GM13976 (cell line): ENCODE data around the gene ALDH1L1.

Experiments used
- DNase-seq: peaks from one replicate; pipeline ENCODE4 v3.0.0; 2012; ENCODE audit warnings: low spot score
- in situ Hi-C: fragments of 300-500 bp; cut with MboI; formaldehyde crosslinking; loops from one replicate; pipeline ENCODE4 v1.12.0; 2022; ENCODE audit warnings: low sequenced_read_pairs, mixed read lengths, inconsistent platforms; ENCODE audit not compliant: unreplicated experiment
- TF ChIP-seq, protein P1 (sequence below): IDR thresholded peaks from 2 replicates; pipeline ENCODE4 v1.5.1; 2012; ENCODE audit warnings: borderline replicate concordance, mild to moderate bottlenecking; ENCODE audit not compliant: insufficient read depth; ENCODE audit errors: extremely low read depth, missing control alignments, control extremely low read depth

The ALDH1L1 gene

DNA sequence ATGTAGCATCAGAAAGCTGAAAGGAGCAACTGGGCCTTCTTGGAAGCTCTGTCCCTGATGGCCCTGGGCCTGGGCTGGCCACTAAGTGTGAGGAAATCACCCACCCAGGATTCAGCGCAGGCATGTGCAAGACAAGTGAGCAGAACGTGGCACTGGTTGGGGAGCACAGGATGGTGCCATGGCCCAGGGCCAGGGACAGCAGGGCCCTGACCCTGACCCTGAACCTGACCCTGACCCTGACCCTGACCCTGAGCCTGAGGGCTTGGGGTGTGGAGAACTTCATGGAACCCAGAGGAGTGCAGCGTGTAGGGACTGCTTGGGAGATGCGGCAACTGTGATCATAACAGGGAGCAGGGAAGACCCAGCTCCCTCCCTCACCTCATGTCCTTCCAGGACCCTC lies 5.9 kb upstream of the ALDH1L1 start:
- no peak for DNase-seq
- TF ChIP-seq, protein P1, sequence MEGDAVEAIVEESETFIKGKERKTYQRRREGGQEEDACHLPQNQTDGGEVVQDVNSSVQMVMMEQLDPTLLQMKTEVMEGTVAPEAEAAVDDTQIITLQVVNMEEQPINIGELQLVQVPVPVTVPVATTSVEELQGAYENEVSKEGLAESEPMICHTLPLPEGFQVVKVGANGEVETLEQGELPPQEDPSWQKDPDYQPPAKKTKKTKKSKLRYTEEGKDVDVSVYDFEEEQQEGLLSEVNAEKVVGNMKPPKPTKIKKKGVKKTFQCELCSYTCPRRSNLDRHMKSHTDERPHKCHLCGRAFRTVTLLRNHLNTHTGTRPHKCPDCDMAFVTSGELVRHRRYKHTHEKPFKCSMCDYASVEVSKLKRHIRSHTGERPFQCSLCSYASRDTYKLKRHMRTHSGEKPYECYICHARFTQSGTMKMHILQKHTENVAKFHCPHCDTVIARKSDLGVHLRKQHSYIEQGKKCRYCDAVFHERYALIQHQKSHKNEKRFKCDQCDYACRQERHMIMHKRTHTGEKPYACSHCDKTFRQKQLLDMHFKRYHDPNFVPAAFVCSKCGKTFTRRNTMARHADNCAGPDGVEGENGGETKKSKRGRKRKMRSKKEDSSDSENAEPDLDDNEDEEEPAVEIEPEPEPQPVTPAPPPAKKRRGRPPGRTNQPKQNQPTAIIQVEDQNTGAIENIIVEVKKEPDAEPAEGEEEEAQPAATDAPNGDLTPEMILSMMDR: no peak
- in situ Hi-C loops: no loop called here

DNA sequence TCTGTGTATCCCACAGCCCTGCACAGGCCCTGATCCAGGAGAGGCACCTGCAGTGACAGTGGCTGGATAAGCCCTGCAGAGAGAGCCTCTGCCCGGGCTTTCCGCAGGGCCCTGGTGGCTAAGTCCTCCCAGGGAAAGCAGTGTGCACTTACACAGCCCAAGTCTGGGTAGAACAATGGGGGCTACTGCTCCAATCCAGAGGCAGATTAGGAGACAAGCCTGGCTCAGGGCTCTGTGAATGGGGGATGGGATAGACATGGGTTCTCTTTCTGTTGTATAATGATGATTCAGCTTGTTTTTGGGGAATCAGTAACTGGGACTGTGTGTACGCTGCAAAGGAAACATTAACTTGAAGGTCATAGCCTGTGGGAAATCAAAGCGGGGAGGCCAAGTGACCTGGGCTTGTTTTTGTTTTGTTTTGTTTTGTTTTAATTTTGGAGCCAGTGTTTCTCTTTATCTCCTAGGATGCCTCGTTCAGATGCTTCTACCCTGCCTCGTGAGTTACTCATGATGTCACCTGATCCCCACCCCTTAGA lies 4.1 kb upstream of the ALDH1L1 start:
- DNase-seq: no peak
- in situ Hi-C loops: no loop called here
- TF ChIP-seq, protein P1: no peak

DNA sequence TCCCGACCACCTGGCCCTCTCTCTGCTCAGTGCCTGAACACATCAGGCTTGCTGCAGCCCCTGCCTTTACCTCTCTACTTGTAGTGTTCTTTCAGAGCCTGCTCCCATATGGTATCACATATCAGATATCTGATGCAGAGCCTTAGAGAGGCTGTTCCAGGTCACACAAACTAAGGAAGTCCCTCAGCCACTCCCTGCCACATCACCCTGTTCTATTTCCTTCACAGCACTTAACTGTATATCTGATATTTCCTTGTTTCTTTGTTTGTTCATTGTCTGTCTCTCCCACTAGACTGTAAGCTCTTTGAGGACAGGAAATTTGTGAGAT lies 976 bp upstream of the ALDH1L1 start:
- in situ Hi-C loops: no loop called here
- DNase-seq: no peak
- TF ChIP-seq, protein P1: no peak

DNA sequence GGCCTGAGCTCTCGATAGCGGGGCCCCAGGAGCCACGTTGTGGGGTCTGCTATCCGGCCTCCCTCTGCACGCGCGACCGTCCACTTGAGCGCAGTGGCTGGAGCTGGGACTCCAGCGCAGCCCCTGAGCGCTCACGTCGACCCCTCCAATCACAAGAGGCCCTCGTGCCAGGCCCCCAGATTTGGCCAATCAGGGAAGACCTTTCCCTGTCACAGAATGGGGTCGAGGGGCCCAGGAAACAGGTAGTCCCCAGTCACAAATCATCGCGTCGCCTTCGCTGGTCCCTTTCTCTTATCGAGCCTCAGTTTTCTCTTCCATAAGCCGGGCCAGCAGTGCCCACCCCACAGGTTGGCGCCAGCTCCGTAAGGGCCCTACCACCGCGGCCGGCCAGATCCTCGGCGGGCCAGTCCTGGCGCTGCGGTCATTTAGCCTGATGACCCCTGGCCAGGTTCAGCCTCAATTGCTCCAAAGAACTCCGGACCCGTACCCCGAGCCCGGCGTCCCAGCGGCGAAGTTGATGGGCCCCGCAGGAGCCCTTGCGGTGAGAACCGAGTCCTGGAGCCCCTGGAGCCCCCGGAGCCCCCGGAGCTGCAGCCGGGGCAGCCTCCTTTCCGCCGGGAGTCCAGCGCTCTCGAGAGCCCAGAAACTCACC lies 435 bp downstream of the ALDH1L1 start:
- TF ChIP-seq, protein P1: no peak

DNA sequence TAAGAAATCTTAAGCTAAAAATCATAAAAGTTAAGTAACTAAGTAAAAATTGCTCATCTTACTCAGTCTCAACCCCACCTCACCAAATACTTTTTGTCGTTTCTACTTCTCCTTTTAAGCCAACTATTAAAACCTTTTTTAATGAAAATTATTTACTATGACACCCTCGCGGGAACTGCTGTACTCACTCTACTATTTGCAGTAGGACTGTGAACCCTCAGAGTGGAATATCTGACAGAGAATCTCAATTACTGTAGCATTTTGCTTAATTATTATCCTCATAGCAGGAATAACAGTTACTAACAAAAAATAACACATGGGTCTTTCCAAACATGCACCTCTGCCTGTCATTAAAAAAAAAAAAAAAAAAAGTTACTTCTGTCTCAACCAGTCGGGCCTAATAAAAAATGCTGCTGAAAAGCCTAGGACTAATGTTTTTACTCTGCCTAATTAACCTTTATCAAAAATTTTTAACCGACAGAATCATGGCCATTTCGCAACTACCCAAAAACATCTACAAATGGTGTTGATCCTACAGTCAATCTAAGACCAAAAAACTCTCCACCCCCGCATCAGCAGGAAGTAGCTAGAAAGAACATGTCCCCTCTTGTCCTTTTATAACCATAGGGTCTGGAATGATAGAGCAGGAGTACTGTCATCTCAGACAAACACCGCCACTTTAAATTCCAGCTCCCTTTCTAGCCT lies 10.2 kb downstream of the ALDH1L1 start:
- TF ChIP-seq, protein P1: no peak
- DNase-seq: no peak

More for the DNA sequence above, 435 bp downstream of the ALDH1L1 start:
- in situ Hi-C loops: no loop called here
- DNase-seq: no peak

DNA sequence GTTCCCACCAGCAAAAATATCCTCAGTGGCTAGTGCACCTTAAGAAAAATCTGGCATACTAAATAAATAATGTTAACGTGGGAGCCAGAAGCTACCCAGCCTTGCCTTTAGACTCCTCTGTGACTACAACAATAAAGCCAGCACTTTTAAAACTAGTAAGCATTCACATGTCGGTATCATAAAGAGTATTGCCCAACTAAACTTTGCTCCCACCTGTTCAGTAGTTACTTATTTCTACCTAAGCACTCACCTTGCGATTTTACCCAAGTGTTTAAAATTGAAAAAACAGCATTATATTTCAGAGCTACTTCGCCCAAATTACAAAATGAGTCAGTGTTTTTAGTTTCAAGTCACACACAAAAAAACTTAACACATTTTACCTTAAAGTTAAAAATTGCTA lies 12.8 kb downstream of the ALDH1L1 start:
- DNase-seq: no peak

More for the DNA sequence above, 10.2 kb downstream of the ALDH1L1 start:
- in situ Hi-C loops: no loop called here

More for the DNA sequence above, 12.8 kb downstream of the ALDH1L1 start:
- TF ChIP-seq, protein P1: no peak
- in situ Hi-C loops: no loop called here
